HepG2 (cell line): ENCODE results near the gene WDR27. TPM values are rescaled to one million over a fixed set of nuclear protein-coding genes. Genes with fewer than 3 reads are reported as not detected.
"Not testable (repeated sequence)": the region's sequence is repeated elsewhere in the genome, so short reads cannot be mapped to it uniquely, and the experiment has no call there.

Experiments
- ATAC-seq: fragments of 200-7000 bp; cut with Tn5 transposase; 3 replicates; pipeline ENCODE4 v1.9.1; 2020; ENCODE audit warnings: mild to moderate bottlenecking, moderate library complexity
- BruUV-seq: library from RNA; stranded (reverse); fragments of 400-500 nt; replicated peaks from 2 replicates; lab custom pipeline; 2021; lab: Mats Ljungman, UMichigan
- CTCF ChIA-PET: fragments of 300-600 bp; formaldehyde crosslinking; extraction: SDS; loops from one replicate; lab custom pipeline; 2021; ENCODE audit warnings: low total read pairs, inconsistent platforms, low intra/inter-chr PET ratio; lab: Yijun Ruan, JAX
- POLR2A ChIA-PET: fragments of 350-600 bp; sonication (Branson Sonifier 250); formaldehyde crosslinking; loops from one replicate; lab custom pipeline; 2020; ENCODE audit warnings: antibody characterized with exemption, inconsistent platforms; lab: Yijun Ruan, JAX
- DNase-seq: peaks from one replicate; pipeline ENCODE4 v3.0.0-alpha.2; 2015; ENCODE audit warnings: low spot score
- FAIRE-seq: peaks from 3 replicates; lab custom pipeline; 2011; peaks lifted over from hg19 to GRCh38; lab: Jason Lieb, UNC
- H2AFZ ChIP-seq: one replicate; pipeline ENCODE4 v1.6.1; 2011; ENCODE audit warnings: low read length, inconsistent platforms
- H3K27ac ChIP-seq: fragments of 300-600 bp; 3 replicates; pipeline ENCODE4 v1.8.0; 2011; ENCODE audit warnings: mixed run types, mild to moderate bottlenecking, mixed read lengths, low read length, inconsistent platforms; ENCODE audit not compliant: insufficient read depth; ENCODE audit errors: extremely low read length
- H3K27me3 ChIP-seq, 2 experiments: fragments of 200-600 bp in 1 of 2; 2 replicates in 1 of 2; 3 replicates in 1 of 2; pipeline versions ENCODE4 v1.6.0 to v1.8.0; 2011; ENCODE audit warnings: low read length in 2 of 2, mild to moderate bottlenecking in 2 of 2, moderate library complexity in 2 of 2, inconsistent platforms in 1 of 2; ENCODE audit not compliant: insufficient read depth in 2 of 2, control insufficient read depth in 1 of 2
- H3K36me3 ChIP-seq, 2 experiments: fragments of 200-600 bp in 1 of 2; replicated peaks in 1 of 2; 2 replicates in 1 of 2; 3 replicates in 1 of 2; pipeline versions ENCODE4 v1.5.1 to v1.8.0; 2011; ENCODE audit warnings: low read length in 2 of 2, inconsistent platforms in 1 of 2; ENCODE audit not compliant: insufficient read depth in 2 of 2, control insufficient read depth in 1 of 2
- H3K4me1 ChIP-seq: 2 replicates; pipeline ENCODE4 v1.5.1; 2012; ENCODE audit warnings: low read length, inconsistent platforms; ENCODE audit not compliant: insufficient read depth
- H3K4me2 ChIP-seq: 2 replicates; pipeline ENCODE4 v1.6.0; 2011; ENCODE audit warnings: low read depth, low read length, inconsistent platforms
- H3K4me3 ChIP-seq, 3 experiments: fragments of 200-600 bp in 1 of 3; sonication (generic), shearing (Covaris generic) in 1 of 3; replicated peaks in 1 of 3; 2 replicates each; pipeline ENCODE4 v1.5.1; 2011 to 2016; ENCODE audit warnings: low read length in 3 of 3, inconsistent platforms in 2 of 3, low read depth in 2 of 3, mild to moderate bottlenecking in 2 of 3, control low read depth in 1 of 3, mixed read lengths in 1 of 3; ENCODE audit not compliant: insufficient read depth in 1 of 3
- H3K79me2 ChIP-seq: one replicate; pipeline ENCODE4 v1.6.1; 2011; ENCODE audit warnings: low read length, inconsistent platforms; ENCODE audit not compliant: insufficient read depth
- H3K9ac ChIP-seq: 2 replicates; pipeline ENCODE4 v1.6.0; 2011; ENCODE audit warnings: mild to moderate bottlenecking, low read depth, low read length, inconsistent platforms; ENCODE audit not compliant: insufficient read depth
- H3K9me3 ChIP-seq: 2 replicates; pipeline ENCODE4 v1.5.1; 2012; ENCODE audit warnings: mild to moderate bottlenecking, low read length
- H4K20me1 ChIP-seq: 2 replicates; pipeline ENCODE4 v1.6.0; 2011; ENCODE audit warnings: inconsistent platforms, mild to moderate bottlenecking, low read length, moderate library complexity; ENCODE audit not compliant: insufficient read depth
- CERS6 ChIP-seq: sonication (generic); formaldehyde crosslinking; IDR thresholded peaks from 2 replicates; pipeline ENCODE4 v1.5.0; 2020; ENCODE audit warnings: missing genetic modification reagents
- MAFF ChIP-seq: IDR thresholded peaks from 2 replicates; pipeline ENCODE4 v1.6.1; 2011; ENCODE audit warnings: low read depth, low read length, improper control_type of control experiment
- MBD4 ChIP-seq: IDR thresholded peaks from 2 replicates; pipeline ENCODE4 v1.6.1; 2012; ENCODE audit warnings: low read length, inconsistent platforms, borderline replicate concordance
- ZBTB14 ChIP-seq: sonication (generic); formaldehyde crosslinking; IDR thresholded peaks from 2 replicates; pipeline ENCODE4 v1.4.0; 2020; ENCODE audit warnings: missing genetic modification reagents
- ZNF816 ChIP-seq: sonication (generic); formaldehyde crosslinking; IDR thresholded peaks from 2 replicates; pipeline ENCODE4 v1.8.0; 2022; ENCODE audit warnings: missing genetic modification reagents, mild to moderate bottlenecking, borderline replicate concordance
- WGBS: methylation state at CpG from one replicate; pipeline ENCODE4 v1.1.6; 2017; ENCODE audit warnings: low lambda C conversion rate; 5-methylcytosine and 5-hydroxymethylcytosine counted together
- in situ Hi-C: cut with HindIII; loops from 2 replicates; pipeline ENCODE4 v1.10.0; 2017; ENCODE audit warnings: low pct_unique_long_range_greater_than_20kb; ENCODE audit not compliant: extremely low pct_ligation_motif_present
- intact Hi-C: fragments of 100-400 bp; cut with micrococcal nuclease; formaldehyde crosslinking; loops from one replicate; pipeline ENCODE4 v1.10.0; 2022; ENCODE audit not compliant: unreplicated experiment
- polyA plus RNA-seq, 8 experiments: library from polyadenylated mRNA; depleted of rRNA in 3 of 8; stranded (reverse) in 7 of 8; unstranded in 1 of 8; fragments of >200 nt; fragmentation: Illumina TruSeq in 4 of 8; extraction: Trizol in 4 of 8; gene quantifications; 2 replicates each; pipeline versions ENCODE4 v1.2.1 to v1.2.3, GENCODE V29; 2011 to 2016; ENCODE audit warnings: low read depth in 4 of 8, missing spikeins in 1 of 8, mixed read lengths in 1 of 8; ENCODE audit not compliant: insufficient read depth in 1 of 8
- total RNA-seq, 5 experiments: library from RNA; depleted of rRNA; stranded (reverse); fragments of >200 nt; fragmentation: Illumina TruSeq; extraction: Trizol; gene quantifications; 2 replicates each; pipeline ENCODE4 v1.2.3, GENCODE V29; 2016; ENCODE audit warnings: low read depth in 1 of 5

WDR27 gene
- total and polyA plus RNA-seq, 2 of the 13 experiments (the other 11 are each of a cell fraction or from before 2014, with no cell fraction given), result 34.1 to 80.3 TPM

- H3K9me3 ChIP-seq, result peaks cover 5% of the 10 kb centered on the region; the same call in 1 of the 2 replicates
- no peak overlapping the region for H3K9ac ChIP-seq
- H3K27ac ChIP-seq, result no peak overlapping the region
- no peaks in the 10 kb centered on the region for H3K79me2 ChIP-seq
- ATAC-seq (no peak), FAIRE-seq (no peak), DNase-seq (no peak)
- H3K36me3 ChIP-seq, result no peaks in the 10 kb centered on the region
- 94% methylated on average over 3 of the region's 3 CpGs for WGBS
- no peak overlapping the region for H3K4me3 ChIP-seq
- no peaks in the 10 kb centered on the region for H3K27me3 ChIP-seq
- H3K4me1 ChIP-seq, result no peaks in the 10 kb centered on the region
- no peaks in the 10 kb centered on the region for H4K20me1 ChIP-seq
- no peak overlapping the region for H3K4me2 ChIP-seq
- H2AFZ ChIP-seq, result no peak overlapping the region
- intact Hi-C loops (no loop called here), in situ Hi-C loops (no loop called here)
- ChIA-PET CTCF (no interaction called here), POLR2A (no interaction called here)
- TF ChIP-seq ZBTB14 (CRISPR knock-in tag), result no peak
- no peak for TF ChIP-seq MBD4
- TF ChIP-seq CERS6 (CRISPR knock-in tag), result no peak
- no peak for TF ChIP-seq MAFF
- TF ChIP-seq ZNF816 (CRISPR knock-in tag), result no peak
- no TSS peak for BruUV-seq
Observed at GRCh38 chr6:169513478-169514193, 188.2 kb downstream of the WDR27 start.

- H3K36me3 ChIP-seq, H3K9me3 ChIP-seq, H4K20me1 ChIP-seq, intact Hi-C loops, H3K4me2 ChIP-seq, in situ Hi-C loops, H3K27me3 ChIP-seq, FAIRE-seq, H3K9ac ChIP-seq, DNase-seq, H3K27ac ChIP-seq, BruUV-seq, H3K79me2 ChIP-seq, H2AFZ ChIP-seq, H3K4me3 ChIP-seq, ATAC-seq, CTCF ChIA-PET, POLR2A ChIA-PET, H3K4me1 ChIP-seq: not testable (repeated sequence)
Observed at GRCh38 chr6:169511785-169512184, 190.0 kb downstream of the WDR27 start.
